HG03460 (cell line): ENCODE measurements around the gene CCND2.

Experiments
- ATAC-seq: cut with Tn5 transposase; IDR thresholded peaks from one replicate; pipeline ENCODE4 v1.9.1; 2021; ENCODE audit not compliant: unreplicated experiment

The CCND2 gene

GRCh38 chr12:4289231-4289878, 15.8 kb downstream of the CCND2 start:
- no peak for ATAC-seq

GRCh38 chr12:4289998-4290790, 16.6 kb downstream of the CCND2 start:
- ATAC-seq, result no peak

DNA sequence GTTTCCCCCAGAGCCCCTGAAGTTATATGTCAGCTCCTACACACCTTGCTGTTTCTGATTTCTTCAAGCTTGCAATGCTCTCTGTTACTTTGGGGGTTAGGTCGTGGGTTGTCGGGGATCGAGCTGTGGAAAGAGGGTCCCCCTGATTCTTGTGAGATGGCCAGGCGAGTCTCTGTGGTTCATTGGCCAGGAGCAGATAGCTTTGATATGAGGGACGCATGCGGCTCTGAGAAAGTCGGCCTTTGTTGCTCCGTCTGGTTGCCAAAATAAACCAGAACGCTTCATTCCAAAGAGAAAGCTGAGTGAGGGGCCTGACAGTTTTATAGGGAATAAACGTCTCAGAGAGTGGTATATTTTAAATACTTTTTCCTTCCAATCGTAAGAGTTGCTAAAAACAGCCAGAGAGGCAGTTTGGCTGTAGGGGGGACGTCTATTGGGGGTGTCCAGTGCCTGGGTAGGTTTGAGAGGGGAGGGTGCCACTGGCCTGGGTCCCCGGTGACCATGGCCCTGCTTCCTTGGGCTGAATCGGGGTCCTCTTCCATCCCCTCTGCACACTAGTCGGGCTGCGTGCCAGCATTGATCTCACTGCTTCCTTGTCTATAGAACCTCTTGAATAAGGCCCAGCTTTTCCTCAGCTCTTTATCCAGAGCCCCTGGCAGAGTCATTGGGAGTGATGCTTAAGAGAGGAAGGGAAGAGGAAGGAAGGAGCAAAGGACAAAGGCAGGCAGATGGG, 18.9 kb downstream of the CCND2 start:
- ATAC-seq, result no peak

- no peak for ATAC-seq
These were observed 19.9 kb downstream of the CCND2 start for GRCh38 chr12:4293299-4293965.

GRCh38 chr12:4293966-4294505, 20.5 kb downstream of the CCND2 start:
- no peak for ATAC-seq

DNA sequence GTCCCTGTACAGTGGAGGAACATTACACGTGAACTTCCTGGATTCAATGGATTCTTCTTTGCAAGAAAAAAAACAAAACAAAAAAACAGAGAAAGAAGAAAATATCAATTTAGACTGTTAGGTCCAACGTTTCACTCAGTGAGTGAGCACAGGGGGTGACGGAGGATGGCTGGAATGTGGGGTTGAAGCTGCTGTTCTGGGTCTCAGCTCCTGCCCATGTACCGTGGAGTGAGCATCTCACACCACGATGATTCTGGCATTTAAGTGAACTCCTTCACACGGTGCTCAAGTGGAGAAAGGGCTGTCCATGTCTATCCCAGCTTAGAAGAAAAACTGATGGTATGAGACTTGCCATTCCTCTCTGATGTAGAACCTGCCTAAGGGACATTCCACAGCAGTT, 23.2 kb downstream of the CCND2 start:
- no peak for ATAC-seq

GRCh38 chr12:4297617-4298016, 24.1 kb downstream of the CCND2 start:
- no peak for ATAC-seq

DNA sequence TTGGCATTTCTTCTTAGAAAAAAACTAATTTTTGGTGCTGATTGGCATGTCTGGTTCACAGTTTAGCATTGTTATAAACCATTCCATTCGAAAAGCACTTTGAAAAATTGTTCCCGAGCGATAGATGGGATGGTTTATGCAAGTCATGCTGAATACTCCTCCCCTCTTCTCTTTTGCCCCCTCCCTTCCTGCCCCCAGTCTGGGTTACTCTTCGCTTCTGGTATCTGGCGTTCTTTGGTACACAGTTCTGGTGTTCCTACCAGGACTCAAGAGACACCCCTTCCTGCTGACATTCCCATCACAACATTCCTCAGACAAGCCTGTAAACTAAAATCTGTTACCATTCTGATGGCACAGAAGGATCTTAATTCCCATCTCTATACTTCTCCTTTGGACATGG, 27.3 kb downstream of the CCND2 start:
- no peak for ATAC-seq

- no peak for ATAC-seq
These were observed 28.5 kb downstream of the CCND2 start for GRCh38 chr12:4301932-4302501.

GRCh38 chr12:4302881-4303280, 29.3 kb downstream of the CCND2 start:
- no peak for ATAC-seq

DNA sequence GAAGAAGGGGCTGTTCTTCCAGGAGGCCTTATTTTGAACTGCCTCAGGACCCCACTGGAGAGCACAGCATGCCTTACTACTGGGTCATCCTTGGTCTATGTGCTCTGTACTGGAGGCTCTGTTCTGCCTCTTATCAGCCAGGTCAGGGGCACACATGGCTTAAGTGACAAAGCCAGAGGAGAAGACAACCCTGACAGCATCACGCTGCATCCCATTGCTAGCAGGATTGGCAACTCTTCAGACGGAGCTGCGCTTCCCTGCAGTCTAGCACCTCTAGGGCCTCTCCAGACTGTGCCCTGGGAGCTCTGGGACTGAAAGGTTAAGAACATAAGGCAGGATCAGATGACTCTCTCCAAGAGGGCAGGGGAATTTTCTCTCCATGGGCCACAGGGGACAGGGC, 30.2 kb downstream of the CCND2 start:
- ATAC-seq, result no peak

DNA sequence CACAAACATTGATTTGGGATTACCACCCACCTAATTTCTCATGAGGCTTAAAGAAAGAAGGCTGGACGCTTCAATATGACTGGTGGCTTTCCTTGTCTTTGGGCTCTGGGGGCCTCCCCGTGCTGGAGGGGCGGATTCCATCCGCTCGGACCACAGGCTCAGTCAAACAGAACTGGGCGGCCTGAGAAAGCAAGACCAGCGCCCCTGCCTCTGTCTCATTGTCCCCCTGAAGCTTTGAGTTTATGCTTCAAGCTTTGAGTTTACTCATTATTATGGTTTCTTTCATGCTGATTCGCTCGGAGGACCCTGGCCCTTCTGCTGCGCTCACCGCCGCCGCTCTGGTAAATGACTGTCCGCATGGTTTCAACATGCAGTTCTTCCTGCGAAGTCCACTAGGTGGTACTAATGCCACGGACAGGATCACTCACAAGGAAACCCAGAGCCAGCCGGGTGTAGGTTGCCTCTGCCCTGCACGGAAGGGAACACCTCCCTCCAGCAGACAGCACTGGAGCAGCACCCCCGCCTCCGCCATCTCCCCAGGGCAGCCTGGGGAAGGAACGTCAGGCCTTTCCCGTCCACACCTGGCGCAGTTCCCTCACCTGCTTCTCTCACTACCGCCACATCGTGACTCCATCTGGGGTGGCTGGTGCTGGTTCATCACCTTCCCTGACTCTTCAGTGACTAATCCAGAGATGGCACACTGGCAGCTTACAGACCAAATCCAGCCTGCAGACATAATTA, 34.2 kb downstream of the CCND2 start:
- no peak for ATAC-seq

- ATAC-seq, result no peak
These were observed 34.9 kb downstream of the CCND2 start for GRCh38 chr12:4308334-4308950.

DNA sequence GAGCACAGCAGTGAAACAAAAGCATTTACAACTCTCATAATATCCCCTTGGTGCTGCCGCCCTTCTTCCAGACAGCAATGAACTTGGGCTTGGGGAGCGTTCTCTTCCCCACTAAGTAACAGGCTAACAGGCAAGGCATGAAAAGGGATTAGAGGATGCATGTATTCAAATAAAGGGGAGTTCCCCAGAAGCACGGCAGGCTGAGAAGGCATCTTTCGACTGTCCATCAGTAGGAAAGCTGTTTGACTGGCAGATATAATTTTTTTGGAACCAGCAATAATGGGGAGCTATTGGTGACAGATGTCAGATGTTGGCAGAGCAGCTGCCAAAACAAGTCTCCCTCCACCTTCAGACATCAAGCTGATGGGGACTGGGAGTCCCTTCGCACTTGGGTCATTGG, 38.2 kb downstream of the CCND2 start:
- ATAC-seq, result no peak

DNA sequence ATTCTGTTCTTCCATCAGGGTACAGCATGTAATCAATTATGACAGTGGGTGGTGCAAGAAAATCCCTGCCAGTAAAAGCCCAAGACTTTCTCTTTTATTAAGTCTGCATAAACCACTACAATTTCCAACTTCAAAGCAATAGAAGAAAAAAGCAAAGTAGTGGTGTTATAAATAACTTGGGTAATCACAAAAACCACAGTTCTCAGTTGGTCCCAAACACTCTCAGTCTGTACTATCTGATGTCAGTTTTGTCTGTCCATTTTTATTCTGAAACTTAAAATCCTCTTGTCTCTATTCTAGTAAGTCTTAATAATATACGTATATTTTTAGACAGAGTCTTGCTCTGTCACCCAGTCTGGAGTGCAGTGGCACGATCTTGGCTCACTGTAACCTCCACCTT, 38.7 kb downstream of the CCND2 start:
- ATAC-seq, result no peak

DNA sequence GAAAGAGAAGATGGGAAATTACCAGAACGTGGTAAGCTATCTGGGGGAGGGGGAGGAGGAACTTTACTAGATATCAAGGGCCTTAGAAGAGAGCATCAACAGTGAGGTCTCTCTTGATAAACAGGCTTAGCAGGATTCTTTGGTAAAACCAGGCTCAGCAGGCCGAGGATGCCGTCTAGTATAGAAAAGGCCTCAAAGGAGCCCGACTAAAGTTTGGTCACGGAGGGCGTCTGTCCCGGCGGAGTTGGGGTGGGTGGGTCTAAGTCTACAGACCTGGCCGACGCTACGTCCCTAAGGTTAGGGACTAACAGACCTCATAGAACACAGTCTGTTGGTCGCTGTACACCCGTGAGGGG, 46.9 kb downstream of the CCND2 start:
- peak; percentile 34 for ATAC-seq

DNA sequence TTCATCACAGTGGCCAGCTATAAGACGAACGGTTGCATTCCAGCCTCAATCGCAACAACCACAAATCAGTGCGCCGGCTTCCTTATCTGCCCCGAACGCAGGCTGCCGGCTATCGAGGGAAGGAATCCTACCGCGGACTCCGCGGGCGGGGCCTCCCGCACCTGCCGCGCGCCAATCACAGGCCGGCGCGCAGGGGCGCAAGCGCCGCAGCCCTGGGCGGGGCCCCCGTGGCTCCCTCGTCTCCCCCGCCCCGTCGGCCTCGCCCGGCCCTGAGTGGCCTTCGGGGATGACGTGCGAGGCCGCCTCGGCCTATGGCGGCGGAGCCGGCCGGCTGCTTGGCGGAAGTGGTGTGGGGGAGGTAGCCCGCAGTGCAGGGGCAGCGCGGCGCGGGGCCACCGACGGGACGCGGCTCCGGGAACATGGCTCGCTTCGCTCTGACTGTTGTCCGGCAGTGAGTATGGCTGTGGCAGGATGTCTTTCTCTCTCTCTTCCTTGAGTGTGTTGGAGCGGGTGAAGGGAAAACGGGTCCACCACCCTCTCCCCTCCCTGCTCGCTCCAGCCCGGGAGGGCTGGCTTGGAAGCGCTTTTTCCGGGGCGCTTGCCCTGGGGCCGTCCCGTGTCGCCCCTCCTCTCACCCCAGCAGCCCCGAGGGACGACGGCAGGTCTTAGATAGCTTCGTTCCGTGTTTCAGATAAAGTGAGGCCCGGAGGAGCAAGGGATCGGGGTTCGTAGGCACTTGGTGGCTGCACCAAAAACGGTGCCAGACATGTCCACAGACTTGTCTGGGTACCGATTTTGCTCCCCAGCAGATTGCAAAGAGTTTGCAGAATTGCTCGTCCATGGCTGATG, 47.5 kb downstream of the CCND2 start, which contains the start of gene TIGAR:
TSS of gene TIGAR (plus strand) at position 361 of the 849 bp plus-strand sequence. CDS start at position 420, 59 bp downstream.
- ATAC-seq, result peak; percentile 91

GRCh38 chr12:4322726-4323125, 49.2 kb downstream of the CCND2 start:
- ATAC-seq, result no peak
